Skeletal muscle tissue (tissue), 4 donors: ENCODE measurements around the gene UNC13A. TPM values are rescaled to one million over a fixed set of nuclear protein-coding genes. Genes with fewer than 3 reads are reported as not detected.

Experiments
- H3K27ac ChIP-seq: one replicate; pipeline ENCODE4 v1.7.0; 2013; ENCODE audit warnings: mild to moderate bottlenecking, low read depth, low read length, inconsistent platforms
- H3K27me3 ChIP-seq, 3 donors: one replicate each; pipeline ENCODE4 v1.7.0; 2013; ENCODE audit warnings: low read length in 3 of 3; ENCODE audit not compliant: control insufficient read depth in 3 of 3, insufficient read depth in 3 of 3
- H3K36me3 ChIP-seq, 3 donors: one replicate each; pipeline ENCODE4 v1.7.0; 2013; ENCODE audit warnings: low read length in 3 of 3; ENCODE audit not compliant: control insufficient read depth in 3 of 3, insufficient read depth in 3 of 3
- H3K4me1 ChIP-seq, 3 donors: one replicate each; pipeline ENCODE4 v1.7.0; 2013; ENCODE audit warnings: low read length in 3 of 3, mild to moderate bottlenecking in 3 of 3; ENCODE audit not compliant: control insufficient read depth in 3 of 3, insufficient read depth in 3 of 3
- H3K4me3 ChIP-seq, 3 donors: one replicate each; pipeline ENCODE4 v1.7.0; 2013; ENCODE audit warnings: low read length in 3 of 3
- H3K9ac ChIP-seq, 3 donors: one replicate each; pipeline ENCODE4 v1.7.0; 2013; ENCODE audit warnings: low read length in 3 of 3, mild to moderate bottlenecking in 3 of 3, moderate library complexity in 2 of 3, low read depth in 1 of 3
- H3K9me3 ChIP-seq, 3 donors: one replicate each; pipeline ENCODE4 v1.7.0; 2013; ENCODE audit warnings: low read length in 3 of 3; ENCODE audit not compliant: control insufficient read depth in 3 of 3
- total RNA-seq: library from RNA; depleted of rRNA; stranded (reverse); fragments of >200 nt; gene quantifications from one replicate; pipeline ENCODE4 v1.2.3, GENCODE V29; 2014
- donor health status: Osteomylitis.

UNC13A gene
- total RNA-seq, 1 donor from 2014 or later: not detected

- H3K27me3 ChIP-seq: peaks cover 2 to 5% (median 4%) of the 10 kb centered on the region in 3 donors
- H3K9me3 ChIP-seq: peaks cover 0 to 9% (median 9%) of the 10 kb centered on the region in 3 donors
- H3K27ac ChIP-seq: no peak overlapping the region
- no peak overlapping the region for H3K9ac ChIP-seq
- H3K36me3 ChIP-seq: no peaks in the 10 kb centered on the region
- no peaks in the 10 kb centered on the region for H3K4me1 ChIP-seq
- H3K4me3 ChIP-seq: no peak overlapping the region
Observed at GRCh38 chr19:17623224-17623935, 64.8 kb downstream of the UNC13A start.

- Histone ChIP-seq H3K27me3 (peaks cover 21 to 24% (median 21%) of the 10 kb centered on the region in 3 donors), H3K27ac (no peak overlapping the region), H3K4me1 (no peaks in the 10 kb centered on the region), H3K36me3 (no peaks in the 10 kb centered on the region), H3K9me3 (peaks cover 0 to 13% (median 9%) of the 10 kb centered on the region in 3 donors), H3K9ac (no peak overlapping the region), H3K4me3 (no peak overlapping the region)
Observed at GRCh38 chr19:17620696-17621095, 67.5 kb downstream of the UNC13A start.

GRCh38 chr19:17618936-17619335, 69.2 kb downstream of the UNC13A start:
- Histone ChIP-seq H3K27me3 (peaks cover 21 to 31% (median 28%) of the 10 kb centered on the region in 3 donors), H3K4me1 (no peaks in the 10 kb centered on the region)

GRCh38 chr19:17618281-17618903, 69.8 kb downstream of the UNC13A start:
- H3K27ac ChIP-seq: no peak overlapping the region
- H3K27me3 ChIP-seq: peaks cover 21 to 31% (median 28%) of the 10 kb centered on the region in 3 donors
- peaks cover 0 to 13% (median 9%) of the 10 kb centered on the region in 3 donors for H3K9me3 ChIP-seq
- H3K4me1 ChIP-seq: no peaks in the 10 kb centered on the region
- H3K9ac ChIP-seq: no peak overlapping the region
- no peak overlapping the region for H3K4me3 ChIP-seq
- H3K36me3 ChIP-seq: no peaks in the 10 kb centered on the region

More at GRCh38 chr19:17618936-17619335, 69.2 kb downstream of the UNC13A start:
- Histone ChIP-seq H3K9me3 (peaks cover 0 to 13% (median 9%) of the 10 kb centered on the region in 3 donors), H3K27ac (no peak overlapping the region), H3K9ac (no peak overlapping the region), H3K36me3 (no peaks in the 10 kb centered on the region), H3K4me3 (no peak overlapping the region)

- peaks cover 21 to 31% (median 28%) of the 10 kb centered on the region in 3 donors for H3K27me3 ChIP-seq
- no peak overlapping the region for H3K4me3 ChIP-seq
- no peaks in the 10 kb centered on the region for H3K4me1 ChIP-seq
- H3K27ac ChIP-seq: no peak overlapping the region
- peaks cover 0 to 13% (median 9%) of the 10 kb centered on the region in 3 donors for H3K9me3 ChIP-seq
- no peak overlapping the region for H3K9ac ChIP-seq
- H3K36me3 ChIP-seq: no peaks in the 10 kb centered on the region
Observed at GRCh38 chr19:17617807-17618192, 70.4 kb downstream of the UNC13A start.

GRCh38 chr19:17616961-17617806, 71.0 kb downstream of the UNC13A start:
- Histone ChIP-seq H3K4me3 (no peak overlapping the region), H3K36me3 (no peaks in the 10 kb centered on the region)

GRCh38 chr19:17616686-17616960, 71.5 kb downstream of the UNC13A start:
- Histone ChIP-seq H3K9ac (peak overlapping the region in 1 of 3 donors; percentile 33), H3K27me3 (peaks cover 21 to 33% (median 28%) of the 10 kb centered on the region in 3 donors), H3K36me3 (no peaks in the 10 kb centered on the region), H3K27ac (no peak overlapping the region), H3K4me3 (no peak overlapping the region), H3K4me1 (no peaks in the 10 kb centered on the region), H3K9me3 (peaks cover 0 to 10% (median 5%) of the 10 kb centered on the region in 3 donors)

More at GRCh38 chr19:17616961-17617806, 71.0 kb downstream of the UNC13A start:
- Histone ChIP-seq H3K4me1 (no peaks in the 10 kb centered on the region), H3K27ac (no peak overlapping the region), H3K9me3 (peaks cover 0 to 13% (median 9%) of the 10 kb centered on the region in 3 donors), H3K9ac (peak overlapping the region in 1 of 3 donors; percentile 33), H3K27me3 (peaks cover 21 to 31% (median 28%) of the 10 kb centered on the region in 3 donors)

GRCh38 chr19:17615889-17616685, 72.1 kb downstream of the UNC13A start:
- Histone ChIP-seq H3K9ac (no peak overlapping the region), H3K27ac (no peak overlapping the region), H3K27me3 (peaks cover 21 to 33% (median 28%) of the 10 kb centered on the region in 3 donors), H3K4me3 (no peak overlapping the region), H3K9me3 (peaks cover 0 to 4% (median 0%) of the 10 kb centered on the region in 3 donors), H3K4me1 (no peaks in the 10 kb centered on the region), H3K36me3 (no peaks in the 10 kb centered on the region)

- no peak overlapping the region for H3K27ac ChIP-seq
- H3K4me1 ChIP-seq: no peaks in the 10 kb centered on the region
- no peak overlapping the region for H3K4me3 ChIP-seq
- peaks cover 20 to 34% (median 30%) of the 10 kb centered on the region in 3 donors for H3K27me3 ChIP-seq
- no peaks in the 10 kb centered on the region for H3K36me3 ChIP-seq
- no peak overlapping the region for H3K9ac ChIP-seq
- H3K9me3 ChIP-seq: peaks cover 0 to 3% (median 0%) of the 10 kb centered on the region in 3 donors
Observed at GRCh38 chr19:17614476-17614875, 73.7 kb downstream of the UNC13A start.
